K562 (cell line): ENCODE data around the gene NTRK1. TPM values are rescaled to one million over a fixed set of nuclear protein-coding genes. Genes with fewer than 3 reads are reported as not detected.
A peak's percentile ranks its signal among the peaks of the same experiment; 100 is the strongest.

Experiments
- BDP1 ChIP-seq: IDR thresholded peaks from 3 replicates; pipeline ENCODE4 v1.6.1; 2011; ENCODE audit not compliant: insufficient read length, insufficient read depth
- CHAMP1 ChIP-seq: fragments of 450-650 bp; IDR thresholded peaks from 2 replicates; pipeline ENCODE4 v1.6.1; 2016; ENCODE audit warnings: mild to moderate bottlenecking
- ELF1 ChIP-seq: fragments of 200-800 bp; sonication (Bioruptor generic); IDR thresholded peaks from 2 replicates; pipeline ENCODE4 v1.6.1; 2016; ENCODE audit warnings: missing genetic modification characterization, missing compliant biosample characterization
- ELK1 ChIP-seq: sonication (generic); formaldehyde crosslinking; IDR thresholded peaks from 2 replicates; pipeline ENCODE4 v1.8.1; 2022; ENCODE audit warnings: missing genetic modification reagents
- ETV1 ChIP-seq: fragments of 450-650 bp; conservative IDR thresholded peaks from 2 replicates; pipeline ENCODE4 v1.6.1; 2016; ENCODE audit warnings: missing genetic modification characterization, control low read depth, low read depth, missing compliant biosample characterization
- KLF1 ChIP-seq: fragments of 450-650 bp; IDR thresholded peaks from 2 replicates; pipeline ENCODE4 v1.6.1; 2016; ENCODE audit warnings: missing genetic modification characterization, missing compliant biosample characterization
- MXD1 ChIP-seq: fragments of 250-450 bp; sonication (Bioruptor Pico); IDR thresholded peaks from 2 replicates; pipeline ENCODE4 v1.8.0; 2021; ENCODE audit warnings: borderline replicate concordance, mild to moderate bottlenecking, moderate library complexity; ENCODE audit not compliant: poor library complexity, severe bottlenecking
- RBBP5 ChIP-seq: fragments of 200-600 bp; sonication (generic); IDR thresholded peaks from 2 replicates; pipeline ENCODE4 v1.6.1; 2012; ENCODE audit warnings: borderline replicate concordance, mild to moderate bottlenecking, low read length, control low read depth, inconsistent platforms; ENCODE audit not compliant: insufficient read depth, poor library complexity, severe bottlenecking
- SP2 ChIP-seq: IDR thresholded peaks from 2 replicates; pipeline ENCODE4 v1.6.1; 2011; ENCODE audit warnings: mild to moderate bottlenecking, low read depth, low read length, moderate library complexity; ENCODE audit not compliant: poor library complexity, severe bottlenecking; ENCODE audit errors: extremely low read depth
- STAG1 ChIP-seq: sonication (generic); formaldehyde crosslinking; IDR thresholded peaks from 2 replicates; pipeline ENCODE4 v1.5.0; 2020; ENCODE audit warnings: missing genetic modification reagents, borderline replicate concordance
- TRIM24 ChIP-seq, 2 experiments: fragments of 450-650 bp; IDR thresholded peaks; 2 replicates each; pipeline ENCODE4 v1.6.1; 2016
- ZBTB2 ChIP-seq: fragments of 450-650 bp; IDR thresholded peaks from 2 replicates; pipeline ENCODE4 v1.6.1; 2016; ENCODE audit warnings: antibody characterized with exemption
- ZNF449 ChIP-seq: fragments of 250-450 bp; sonication (Bioruptor Pico); IDR thresholded peaks from 2 replicates; pipeline ENCODE4 v1.8.0; 2022; ENCODE audit warnings: moderate library complexity, mild to moderate bottlenecking, inconsistent platforms
- ZNF764 ChIP-seq: fragments of 250-450 bp; sonication (Bioruptor Pico); IDR thresholded peaks from 2 replicates; pipeline ENCODE4 v1.4.0; 2020; ENCODE audit warnings: low read depth, mild to moderate bottlenecking, moderate library complexity
- polyA plus RNA-seq, 8 experiments: library from polyadenylated mRNA; depleted of rRNA in 4 of 8; stranded (reverse) in 5 of 8; unstranded in 3 of 8; fragments of >200 nt; fragmentation: Nextera tagmentation in 2 of 8; fragmentation: Illumina TruSeq in 1 of 8; extraction: Ambion mirVana in 2 of 8; extraction: Trizol in 1 of 8; gene quantifications; 2 replicates each; pipeline versions ENCODE4 v1.2.1 to v1.2.3, GENCODE V29; 2011 to 2014; ENCODE audit warnings: inconsistent platforms in 1 of 8, missing spikeins in 1 of 8
- total RNA-seq, 7 experiments: library from RNA; depleted of rRNA in 6 of 7; stranded (reverse); fragments of >200 nt in 6 of 7; fragmentation: Illumina TruSeq in 2 of 7; extraction: Trizol in 2 of 7; gene quantifications; 2 replicates each; pipeline versions ENCODE4 v1.2.1 to v1.2.3, GENCODE V29; 2011 to 2021; ENCODE audit warnings: low replicate concordance in 1 of 7

NTRK1 gene
- total and polyA plus RNA-seq, 9 of the 15 experiments (the other 6 are each of a cell fraction or from before 2014, with no cell fraction given), result 0.46 to 30.0 (median 7.9) TPM

- TF ChIP-seq ZBTB2 (peak; percentile 16; the same call in 1 of the 2 replicates), TRIM24 (IDR thresholded peaks at IDR 0.05) (no peak; a peak in 1 of 4 replicates), SP2 (no peak), RBBP5 (no peak), KLF1 (tag) (no peak), STAG1 (CRISPR knock-in tag) (no peak), CHAMP1 (no peak), ETV1 (peak; percentile 58), BDP1 (no peak), ZNF764 (no peak), MXD1 (no peak), ELF1 (tag) (peak; percentile 54; the same call in 1 of the 2 replicates), ELK1 (CRISPR knock-in tag) (no peak), ZNF449 (no peak)
Observed at GRCh38 chr1:156816561-156817328, 43.9 kb upstream of the NTRK1 start, which contains the start of gene SH2D2A (continued).
